ENCODE data around the gene ARHGAP11A.

DNA sequence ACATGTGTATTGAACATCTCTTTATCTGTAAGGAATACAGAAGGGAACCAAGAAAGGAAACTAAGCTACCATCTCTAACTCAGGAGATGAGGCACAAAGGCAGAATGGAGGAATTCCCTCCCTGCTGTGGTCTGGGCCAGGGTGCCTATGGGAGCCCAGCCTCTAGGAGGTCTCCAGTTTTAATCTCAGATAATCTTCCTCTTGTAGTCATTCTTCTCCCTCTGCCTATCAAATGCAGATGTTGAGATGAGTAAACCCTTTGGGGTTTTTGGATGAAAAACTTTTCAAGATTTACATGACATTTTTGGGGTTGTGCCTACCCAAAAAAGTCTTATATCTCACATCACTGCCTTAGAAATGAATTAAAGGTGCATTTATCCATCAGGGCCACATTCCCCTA is 49.5 kb downstream of the ARHGAP11A start:
- no peak for TF ChIP-seq STAG1 (CRISPR knock-in tag; IDR thresholded peaks at IDR 0.05; ENCODE audit: borderline replicate concordance)
- TF ChIP-seq, protein P1, sequence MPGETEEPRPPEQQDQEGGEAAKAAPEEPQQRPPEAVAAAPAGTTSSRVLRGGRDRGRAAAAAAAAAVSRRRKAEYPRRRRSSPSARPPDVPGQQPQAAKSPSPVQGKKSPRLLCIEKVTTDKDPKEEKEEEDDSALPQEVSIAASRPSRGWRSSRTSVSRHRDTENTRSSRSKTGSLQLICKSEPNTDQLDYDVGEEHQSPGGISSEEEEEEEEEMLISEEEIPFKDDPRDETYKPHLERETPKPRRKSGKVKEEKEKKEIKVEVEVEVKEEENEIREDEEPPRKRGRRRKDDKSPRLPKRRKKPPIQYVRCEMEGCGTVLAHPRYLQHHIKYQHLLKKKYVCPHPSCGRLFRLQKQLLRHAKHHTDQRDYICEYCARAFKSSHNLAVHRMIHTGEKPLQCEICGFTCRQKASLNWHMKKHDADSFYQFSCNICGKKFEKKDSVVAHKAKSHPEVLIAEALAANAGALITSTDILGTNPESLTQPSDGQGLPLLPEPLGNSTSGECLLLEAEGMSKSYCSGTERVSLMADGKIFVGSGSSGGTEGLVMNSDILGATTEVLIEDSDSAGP (CRISPR knock-in tag; IDR thresholded peaks at IDR 0.05): no peak
- TF ChIP-seq, protein P2, sequence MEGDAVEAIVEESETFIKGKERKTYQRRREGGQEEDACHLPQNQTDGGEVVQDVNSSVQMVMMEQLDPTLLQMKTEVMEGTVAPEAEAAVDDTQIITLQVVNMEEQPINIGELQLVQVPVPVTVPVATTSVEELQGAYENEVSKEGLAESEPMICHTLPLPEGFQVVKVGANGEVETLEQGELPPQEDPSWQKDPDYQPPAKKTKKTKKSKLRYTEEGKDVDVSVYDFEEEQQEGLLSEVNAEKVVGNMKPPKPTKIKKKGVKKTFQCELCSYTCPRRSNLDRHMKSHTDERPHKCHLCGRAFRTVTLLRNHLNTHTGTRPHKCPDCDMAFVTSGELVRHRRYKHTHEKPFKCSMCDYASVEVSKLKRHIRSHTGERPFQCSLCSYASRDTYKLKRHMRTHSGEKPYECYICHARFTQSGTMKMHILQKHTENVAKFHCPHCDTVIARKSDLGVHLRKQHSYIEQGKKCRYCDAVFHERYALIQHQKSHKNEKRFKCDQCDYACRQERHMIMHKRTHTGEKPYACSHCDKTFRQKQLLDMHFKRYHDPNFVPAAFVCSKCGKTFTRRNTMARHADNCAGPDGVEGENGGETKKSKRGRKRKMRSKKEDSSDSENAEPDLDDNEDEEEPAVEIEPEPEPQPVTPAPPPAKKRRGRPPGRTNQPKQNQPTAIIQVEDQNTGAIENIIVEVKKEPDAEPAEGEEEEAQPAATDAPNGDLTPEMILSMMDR (IDR thresholded peaks at IDR 0.05 in 2 of 3, conservative IDR thresholded peaks at IDR 0.05 in 1 of 3; ENCODE audit: insufficient read depth in 2 of 3, low read depth in 1 of 3, low read length in 3 of 3): no peak
- TF ChIP-seq ZNF143 (CRISPR knock-in tag; IDR thresholded peaks at IDR 0.05): no peak
- no peak for TF ChIP-seq ZNF23 (CRISPR knock-in tag; IDR thresholded peaks at IDR 0.05)
